Loucy (cell line): ENCODE results near the gene SMCR8.

Experiments
- EZH2phosphoT487 ChIP-seq: fragments of 200-600 bp; IDR thresholded peaks from 2 replicates; pipeline ENCODE4 v1.6.1; 2018; ENCODE audit warnings: antibody characterized with exemption, mild to moderate bottlenecking, moderate library complexity, borderline replicate concordance
- TF ChIP-seq, protein P1 (sequence below): fragments of 200-600 bp; sonication (generic); conservative IDR thresholded peaks from 2 replicates; pipeline ENCODE4 v1.5.1; 2014; ENCODE audit warnings: mild to moderate bottlenecking, antibody characterized with exemption, low read length

DNA sequence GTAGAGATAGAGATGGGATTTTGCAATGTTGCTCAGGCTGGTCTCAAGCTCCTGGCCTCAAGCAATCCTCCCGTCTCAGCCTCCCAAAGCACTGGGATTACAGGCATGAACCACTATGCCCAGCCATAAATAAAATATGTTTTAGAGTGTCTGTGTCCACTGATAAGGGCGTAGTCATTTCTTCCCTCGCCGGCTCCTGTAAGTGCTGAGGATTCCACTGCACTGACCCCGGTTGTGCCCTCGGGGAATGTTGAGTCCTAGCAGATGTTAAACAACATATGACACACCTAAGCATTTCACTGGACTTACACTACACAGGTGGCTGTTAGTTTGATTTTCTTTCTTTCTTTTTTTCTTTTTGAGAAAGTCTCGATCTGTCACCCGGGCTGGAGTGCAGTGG, 53.9 kb downstream of the SMCR8 start:
- TF ChIP-seq, protein P1, sequence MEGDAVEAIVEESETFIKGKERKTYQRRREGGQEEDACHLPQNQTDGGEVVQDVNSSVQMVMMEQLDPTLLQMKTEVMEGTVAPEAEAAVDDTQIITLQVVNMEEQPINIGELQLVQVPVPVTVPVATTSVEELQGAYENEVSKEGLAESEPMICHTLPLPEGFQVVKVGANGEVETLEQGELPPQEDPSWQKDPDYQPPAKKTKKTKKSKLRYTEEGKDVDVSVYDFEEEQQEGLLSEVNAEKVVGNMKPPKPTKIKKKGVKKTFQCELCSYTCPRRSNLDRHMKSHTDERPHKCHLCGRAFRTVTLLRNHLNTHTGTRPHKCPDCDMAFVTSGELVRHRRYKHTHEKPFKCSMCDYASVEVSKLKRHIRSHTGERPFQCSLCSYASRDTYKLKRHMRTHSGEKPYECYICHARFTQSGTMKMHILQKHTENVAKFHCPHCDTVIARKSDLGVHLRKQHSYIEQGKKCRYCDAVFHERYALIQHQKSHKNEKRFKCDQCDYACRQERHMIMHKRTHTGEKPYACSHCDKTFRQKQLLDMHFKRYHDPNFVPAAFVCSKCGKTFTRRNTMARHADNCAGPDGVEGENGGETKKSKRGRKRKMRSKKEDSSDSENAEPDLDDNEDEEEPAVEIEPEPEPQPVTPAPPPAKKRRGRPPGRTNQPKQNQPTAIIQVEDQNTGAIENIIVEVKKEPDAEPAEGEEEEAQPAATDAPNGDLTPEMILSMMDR: no peak
- no peak for TF ChIP-seq EZH2phosphoT487
